ENCODE measurements around the gene ACP5.

- TF ChIP-seq CTCF (IDR thresholded peaks at IDR 0.05; ENCODE audit: insufficient read depth, low read length) (no peak), POLR2AphosphoS5 (IDR thresholded peaks at IDR 0.05; ENCODE audit: low read depth) (no peak), REST (IDR thresholded peaks at IDR 0.05; ENCODE audit: insufficient replicate concordance, low read depth) (no peak), GABPA (IDR thresholded peaks at IDR 0.05; ENCODE audit: low read depth) (no peak)
Measured at GRCh38 chr19:11620553-11620952, 43.1 kb upstream of the ACP5 start.

All from HL-60 (cell line).